Stimulated activated CD8-positive, alpha-beta memory T cell treated with anti-CD3 and anti-CD28 coated beads, Interleukin-15, amount 100 ng/mL, for 1 hour (primary cell): ENCODE measurements around the gene SEMA6C.
"Not testable (repeated sequence)": the region's sequence is repeated elsewhere in the genome, so short reads cannot be mapped to it uniquely, and the experiment has no call there.

Experiments
- DNase-seq: peaks from one replicate; pipeline ENCODE4 v3.0.0-alpha.2; 2020; ENCODE audit warnings: low read depth

SEMA6C gene

DNA sequence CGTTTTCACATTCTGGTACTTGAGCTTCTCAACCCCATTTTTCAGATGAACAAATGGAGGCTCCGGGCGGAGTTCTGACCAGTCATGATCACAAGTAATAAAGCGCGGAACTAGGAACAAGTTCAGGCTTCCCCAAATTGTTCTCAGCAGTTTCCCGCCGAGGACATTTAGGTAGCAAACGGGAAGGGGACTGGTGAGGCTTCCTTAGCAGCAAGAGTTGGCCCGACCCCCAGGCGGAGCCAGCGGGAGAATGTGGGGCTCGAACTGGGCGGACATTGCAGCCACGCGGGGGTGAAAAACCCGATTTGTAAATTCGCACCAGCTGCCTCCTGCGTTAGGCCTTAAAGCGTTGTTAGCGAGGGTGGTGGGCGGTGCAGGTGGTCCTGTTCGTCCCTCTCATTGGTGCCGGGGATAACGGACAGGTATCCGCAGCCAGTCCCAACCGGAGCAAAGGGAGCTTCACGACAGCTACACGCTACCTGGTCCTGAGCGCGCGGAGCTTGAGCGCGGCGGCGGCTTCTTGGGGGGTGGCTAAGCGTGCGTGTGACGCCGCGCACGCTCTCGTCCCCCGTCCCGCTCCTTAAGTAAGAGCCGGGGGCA, 15.3 kb downstream of the SEMA6C start:
- peak; percentile 48 for DNase-seq

DNA sequence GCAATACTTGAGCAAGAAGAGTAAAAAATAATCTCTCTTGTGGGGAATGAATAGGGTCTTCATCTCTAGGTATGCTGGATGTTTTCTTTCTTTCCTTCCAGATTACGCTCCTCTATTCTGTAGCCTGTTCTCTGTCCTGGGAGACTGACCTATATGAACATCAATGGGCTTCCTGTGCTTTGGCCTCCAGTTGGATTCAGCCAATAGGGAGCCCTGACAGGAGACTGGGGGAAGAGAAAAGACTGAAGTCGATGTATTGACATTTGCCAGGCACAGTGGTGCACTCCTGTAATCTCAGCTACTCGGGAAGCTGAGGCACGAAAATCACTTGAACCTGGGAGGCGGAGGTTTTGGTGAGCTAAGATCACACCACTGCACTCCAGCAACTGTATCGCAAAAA, 17.6 kb downstream of the SEMA6C start:
- no peak for DNase-seq

DNA sequence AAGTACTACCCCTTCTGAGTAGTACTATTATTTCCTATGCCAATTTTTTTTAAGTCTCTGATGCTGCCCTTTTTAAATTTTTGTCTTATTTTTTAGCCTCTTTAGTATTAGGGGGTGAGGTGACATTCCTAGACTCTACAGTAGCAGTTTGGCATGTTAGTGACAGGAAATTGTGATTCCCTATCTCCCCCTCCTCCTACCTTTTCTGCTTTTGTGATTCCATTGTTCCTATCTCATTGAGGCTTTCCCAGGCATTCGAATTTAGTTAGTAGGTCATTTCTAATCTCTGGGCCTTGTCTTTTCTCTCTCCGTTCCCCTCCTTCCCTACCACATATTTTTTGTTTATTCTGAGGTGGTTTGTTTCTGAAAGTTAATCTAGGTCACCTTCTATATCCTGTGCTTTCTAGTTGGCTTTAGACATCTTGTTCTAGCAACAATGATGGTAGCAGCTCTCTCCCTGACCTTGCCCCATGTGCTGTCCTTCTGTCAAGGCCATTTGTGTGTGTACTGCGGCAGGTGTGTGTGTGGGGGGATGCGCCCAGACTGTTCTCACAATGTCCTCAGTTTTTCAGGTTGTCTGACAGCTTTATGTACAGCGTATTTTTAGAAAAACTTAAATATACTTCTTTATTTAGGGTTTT, 21.5 kb downstream of the SEMA6C start:
- DNase-seq = no peak

DNA sequence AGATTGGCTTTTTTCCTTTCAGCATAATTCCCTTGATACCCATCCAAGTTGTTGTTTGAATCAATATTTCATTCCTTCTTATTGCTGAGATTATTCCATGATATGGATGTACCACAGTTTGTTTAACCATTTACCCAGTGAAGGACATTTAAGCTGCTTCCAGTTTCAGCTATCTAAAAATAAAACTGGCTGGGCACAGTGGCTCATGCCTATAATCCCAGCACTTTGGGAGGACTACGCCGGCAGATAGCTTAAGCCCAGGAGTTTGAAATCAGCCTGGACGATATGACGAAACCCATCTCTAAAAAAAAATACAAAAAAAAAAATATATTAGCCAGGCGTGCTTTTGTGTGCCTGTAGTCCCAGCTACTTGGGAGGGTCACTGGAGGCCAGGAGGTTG, 32.6 kb downstream of the SEMA6C start:
- no peak for DNase-seq

DNA sequence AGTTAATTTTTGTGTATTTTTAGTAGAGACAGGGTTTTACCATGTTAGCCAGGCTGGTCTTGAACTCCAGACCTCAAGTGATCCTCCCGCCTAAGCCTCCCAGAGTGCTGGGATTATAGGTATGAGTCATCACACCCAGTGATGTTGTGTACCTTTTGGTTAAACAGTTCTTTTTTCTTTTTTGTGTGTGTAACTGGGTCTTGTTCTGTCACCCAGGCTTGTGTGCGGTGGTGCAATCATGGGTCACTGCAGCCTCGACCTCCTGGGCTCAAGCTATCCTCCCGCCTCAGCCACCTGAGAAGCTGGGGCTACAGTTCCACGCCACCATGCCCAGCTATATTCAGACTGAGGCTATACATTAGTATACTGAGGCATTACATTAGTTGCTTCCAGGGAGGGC, 38.1 kb downstream of the SEMA6C start:
- DNase-seq = no peak

DNA sequence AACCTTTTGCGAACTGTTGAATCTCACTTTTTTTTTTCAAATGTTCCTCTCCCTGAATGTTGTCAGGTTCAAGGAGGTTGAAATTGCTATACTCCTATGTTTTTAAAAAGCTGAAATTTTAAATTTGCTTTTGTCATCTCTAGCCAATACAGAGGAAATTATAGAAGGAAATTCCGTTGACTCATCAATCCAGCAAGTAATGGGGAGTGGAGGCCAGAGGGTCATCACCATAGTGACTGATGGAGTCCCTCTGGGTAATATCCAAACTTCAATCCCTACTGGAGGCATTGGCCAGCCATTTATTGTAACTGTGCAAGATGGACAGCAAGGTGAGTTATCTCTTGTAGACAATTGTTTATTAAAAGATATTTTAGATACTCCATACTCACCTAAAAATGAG, 39.5 kb downstream of the SEMA6C start:
- DNase-seq = no peak

DNA sequence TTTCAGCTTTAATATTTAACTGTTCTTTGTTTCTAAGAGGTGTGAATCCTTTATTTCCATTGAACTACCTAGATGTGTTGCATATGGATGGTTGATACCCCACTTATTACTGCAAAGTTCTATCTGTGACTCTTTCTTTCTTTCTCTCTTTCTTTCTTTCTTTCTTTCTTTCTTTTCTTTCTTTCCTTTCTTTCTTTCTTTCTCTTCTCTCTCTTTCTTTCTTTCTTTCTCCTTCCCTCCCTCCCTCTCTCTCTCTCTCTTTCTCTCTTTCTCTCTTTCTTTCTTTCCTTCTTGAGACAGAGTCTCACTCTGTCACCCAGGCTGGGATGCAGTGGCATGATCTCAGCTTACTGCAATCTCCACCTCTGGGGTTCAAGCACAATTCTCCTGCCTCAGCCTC, 41.8 kb downstream of the SEMA6C start:
- no peak for DNase-seq

DNA sequence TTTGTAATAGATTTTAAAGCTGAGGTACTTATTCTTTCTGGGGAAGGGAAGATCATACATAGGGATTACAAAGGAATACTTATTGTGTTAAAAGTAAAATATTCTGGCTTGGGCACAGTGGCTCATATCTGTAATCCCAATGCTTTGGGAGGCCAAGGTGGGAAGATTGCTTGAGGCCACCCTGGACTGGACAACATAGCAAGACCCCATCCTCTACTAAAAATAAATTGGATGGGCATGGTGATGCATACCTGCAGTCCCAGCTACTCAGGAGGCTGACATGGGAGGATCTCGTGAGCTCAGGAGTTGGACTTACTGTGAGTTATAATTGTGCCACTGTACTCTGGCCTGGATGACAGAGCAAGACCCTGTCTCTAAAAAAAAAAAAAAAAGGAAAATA, 48.3 kb downstream of the SEMA6C start:
- no peak for DNase-seq

DNA sequence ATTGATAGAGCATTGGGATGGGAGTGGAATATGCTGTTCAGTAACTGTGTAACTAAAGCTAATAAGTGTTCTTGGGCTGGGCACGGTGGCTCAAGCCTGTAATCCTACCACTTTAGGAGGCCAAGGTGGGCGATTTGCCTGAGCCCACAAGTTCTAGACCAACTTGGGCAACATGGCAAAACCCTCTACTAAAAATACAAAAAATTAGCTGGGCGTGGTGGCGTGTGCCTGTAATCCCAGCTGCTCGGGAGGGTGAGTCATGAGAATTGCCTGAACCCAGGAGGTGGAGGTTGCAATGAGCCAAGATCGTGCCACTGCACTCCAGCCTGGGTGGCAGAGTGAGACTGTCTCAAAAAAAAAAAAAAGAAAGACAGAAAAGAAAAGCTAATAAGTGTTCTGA, 49.0 kb downstream of the SEMA6C start:
- not testable (repeated sequence) for DNase-seq

DNA sequence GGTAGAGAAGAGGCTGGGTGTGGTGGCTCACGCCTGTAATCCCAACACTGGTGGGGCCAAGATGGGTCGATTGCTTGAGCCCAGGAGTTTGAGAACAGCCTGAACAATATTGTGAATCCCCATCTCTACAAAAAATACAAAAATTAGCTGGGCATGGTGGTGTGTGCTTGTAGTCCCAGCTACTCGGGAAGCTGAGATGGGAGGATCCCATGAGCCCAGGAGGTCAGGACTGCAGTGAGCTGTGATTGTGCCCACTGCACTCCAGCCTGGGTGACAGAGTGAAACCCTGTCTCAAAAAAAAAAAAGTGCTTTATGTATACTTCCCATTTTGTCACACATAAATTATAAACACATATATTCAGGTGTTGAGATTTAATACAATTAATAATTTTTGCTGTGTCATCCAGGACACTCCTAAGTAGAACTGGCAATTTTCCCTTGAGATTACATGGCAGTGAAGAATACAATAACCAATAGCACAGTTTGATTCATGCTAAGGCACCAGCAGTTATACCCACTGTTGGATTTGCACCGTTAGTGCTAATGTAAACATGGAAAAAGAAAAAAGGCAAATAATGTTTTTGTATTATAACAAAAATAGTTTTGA, 60.4 kb downstream of the SEMA6C start:
- DNase-seq = no peak
